Spleen (tissue), 11 donors: ENCODE data around the gene CNDP1. TPM values are rescaled to one million over a fixed set of nuclear protein-coding genes. Genes with fewer than 3 reads are reported as not detected.
"Not testable (repeated sequence)": the region's sequence is repeated elsewhere in the genome, so short reads cannot be mapped to it uniquely, and the experiment has no call there.

Experiments used
- DNase-seq: peaks from one replicate; pipeline ENCODE4 v3.0.0-alpha.2; 2020
- H3K27ac ChIP-seq, 8 donors: fragments of 200-600 bp; sonication (generic) in 7 of 8; 1 replicate in 4 of 8; 2 replicates in 4 of 8; pipeline versions ENCODE4 v1.5.0 to v1.8.0; 2016 to 2021; ENCODE audit warnings: inconsistent platforms in 4 of 8, mild to moderate bottlenecking in 4 of 8, moderate library complexity in 1 of 8
- H3K27me3 ChIP-seq, 7 donors: fragments of 200-600 bp; sonication (generic) in 6 of 7; replicated peaks in 1 of 7; 1 replicate in 4 of 7; 2 replicates in 3 of 7; pipeline versions ENCODE4 v1.5.0 to v1.8.0; 2016 to 2021; ENCODE audit warnings: inconsistent platforms in 3 of 7, mild to moderate bottlenecking in 1 of 7
- H3K36me3 ChIP-seq, 6 donors: fragments of 200-600 bp; sonication (generic) in 5 of 6; 1 replicate in 4 of 6; 2 replicates in 2 of 6; pipeline versions ENCODE4 v1.5.0 to v1.8.0; 2016 to 2021; ENCODE audit warnings: inconsistent platforms in 2 of 6
- H3K4me1 ChIP-seq, 6 donors: fragments of 200-600 bp; sonication (generic) in 5 of 6; 1 replicate in 3 of 6; 2 replicates in 3 of 6; pipeline versions ENCODE4 v1.5.0 to v1.8.0; 2016 to 2021; ENCODE audit warnings: inconsistent platforms in 3 of 6
- H3K4me3 ChIP-seq, 8 donors: fragments of 200-600 bp; sonication (generic) in 7 of 8; 1 replicate in 4 of 8; 2 replicates in 4 of 8; pipeline versions ENCODE4 v1.5.0 to v1.8.0; 2016 to 2021; ENCODE audit warnings: inconsistent platforms in 4 of 8, mild to moderate bottlenecking in 4 of 8, moderate library complexity in 2 of 8
- H3K9me3 ChIP-seq, 8 donors: fragments of 200-600 bp; sonication (generic) in 7 of 8; 1 replicate in 4 of 8; 2 replicates in 4 of 8; pipeline versions ENCODE4 v1.5.0 to v1.8.0; 2016 to 2021; ENCODE audit warnings: inconsistent platforms in 4 of 8
- CTCF ChIP-seq, 11 experiments: fragments of 200-600 bp in 7 of 11; fragments of 450-650 bp in 4 of 11; sonication (generic) in 4 of 11; IDR thresholded peaks in 8 of 11; conservative IDR thresholded peaks in 3 of 11; 1 replicate in 7 of 11; 2 replicates in 4 of 11; pipeline versions ENCODE4 v1.4.0 to v1.8.0; 2016 to 2021; ENCODE audit warnings: antibody characterized with exemption in 11 of 11, inconsistent platforms in 4 of 11, mild to moderate bottlenecking in 1 of 11
- POLR2A ChIP-seq, 3 donors: fragments of 450-650 bp; IDR thresholded peaks; one replicate each; pipeline ENCODE4 v1.5.1; 2017; ENCODE audit warnings: antibody characterized with exemption in 3 of 3, mild to moderate bottlenecking in 1 of 3
- POLR2AphosphoS5 ChIP-seq, 3 donors: sonication (generic); formaldehyde crosslinking; IDR thresholded peaks; one replicate each; pipeline ENCODE4 v1.5.1; 2017; ENCODE audit warnings: antibody characterized with exemption in 3 of 3
- WGBS, 5 donors: extraction: QIAGEN DNeasy Blood & Tissue Kit in 3 of 5; methylation state at CpG; one replicate each; pipeline versions ENCODE4 v1.1.5 to v1.1.7; 2013 to 2018; 5-methylcytosine and 5-hydroxymethylcytosine counted together
- intact Hi-C: fragments of 100-400 bp; cut with DNase I; formaldehyde crosslinking; loops from one replicate; pipeline ENCODE4 v1.15.0; 2023; ENCODE audit warnings: low total_unique reads
- polyA plus RNA-seq, 3 donors: library from polyadenylated mRNA; stranded (reverse); fragments of 200-250 nt; gene quantifications; one replicate each; pipeline ENCODE4 v1.2.1, GENCODE V29; 2013
- total RNA-seq, 7 donors: library from RNA; depleted of rRNA in 3 of 7; stranded (reverse); fragments of >200 nt in 3 of 7; fragmentation: NEBNext Ultra II Directional in 4 of 7; extraction: Animal tissue kit (Norgen Biotek cat#: 25700) in 4 of 7; gene quantifications; one replicate each; pipeline versions ENCODE4 v1.1.0 to v1.2.1, GENCODE V29; 2016 to 2021
- donor health status: healthy with polysubstance abuse.
- donor health status: DM: no; HTN: no; CAD: no; lungs with moderate emphysema.
- donor health status: DM: no; HTN: no; CAD: no.
- donor health status: Bipolar disorder and iron deficiency.
- donor health status: healthy.
- donor health status: DM: no; HTN: no; CAD: no.
- donor health status: DM: yes; HTN: yes; CAD: no.

The CNDP1 gene
- total and polyA plus RNA-seq, 10 donors: 0.03 to 0.59 (median 0.18) TPM; not detected in 2

- Histone ChIP-seq H3K27me3 (peaks cover 0 to 25% (median 0%) of the 10 kb centered on the region in 7 donors), H3K4me1 (no peaks in the 10 kb centered on the region)
- intact Hi-C loops: loop anchor here (10.0 kb wide), 1 partner anchor 63 kb away; the partner anchor contains the start of gene CNDP2
Measured at GRCh38 chr18:74558096-74558495, 23.8 kb downstream of the CNDP1 start.

GRCh38 chr18:74562131-74562730, 27.9 kb downstream of the CNDP1 start:
- intact Hi-C loops: no loop called here
- Histone ChIP-seq H3K4me1 (peaks cover 0 to 13% (median 6%) of the 10 kb centered on the region in 6 donors), H3K27me3 (peaks cover 0 to 7% (median 0%) of the 10 kb centered on the region in 7 donors), H3K36me3 (no peaks in the 10 kb centered on the region), H3K27ac (no peak overlapping the region), H3K4me3 (no peak overlapping the region), H3K9me3 (peaks cover 0 to 14% (median 9%) of the 10 kb centered on the region in 8 donors)
- TF ChIP-seq CTCF (IDR thresholded peaks at IDR 0.05 in 8 of 11, conservative IDR thresholded peaks at IDR 0.05 in 3 of 11): no peak
- TF ChIP-seq POLR2A (IDR thresholded peaks at IDR 0.05): no peak
- TF ChIP-seq POLR2AphosphoS5 (IDR thresholded peaks at IDR 0.05): no peak
- 84 to 94% (median 92%) methylated on average over 4 of the region's 4 CpGs for WGBS, 5 donors
- no peak for DNase-seq

More at GRCh38 chr18:74558096-74558495, 23.8 kb downstream of the CNDP1 start:
- no peak overlapping the region for H3K27ac ChIP-seq
- H3K36me3 ChIP-seq: no peaks in the 10 kb centered on the region
- TF ChIP-seq CTCF (IDR thresholded peaks at IDR 0.05 in 8 of 11, conservative IDR thresholded peaks at IDR 0.05 in 3 of 11) (no peak), POLR2A (IDR thresholded peaks at IDR 0.05) (no peak), POLR2AphosphoS5 (IDR thresholded peaks at IDR 0.05) (no peak)
- no peak overlapping the region for H3K4me3 ChIP-seq
- no peaks in the 10 kb centered on the region for H3K9me3 ChIP-seq
- DNase-seq: no peak
- WGBS, 5 donors: 66 to 90% (median 84%) methylated on average over 4 of the region's 4 CpGs

- 62 to 85% (median 82%) methylated on average over 4 of the region's 4 CpGs for WGBS, 5 donors
- Histone ChIP-seq H3K27me3 (peaks cover 0 to 3% (median 0%) of the 10 kb centered on the region in 7 donors), H3K4me3 (no peak overlapping the region), H3K36me3 (no peaks in the 10 kb centered on the region), H3K27ac (no peak overlapping the region), H3K4me1 (peaks cover 0 to 13% (median 6%) of the 10 kb centered on the region in 6 donors), H3K9me3 (peaks cover 0 to 14% (median 9%) of the 10 kb centered on the region in 8 donors)
- no peak for TF ChIP-seq POLR2A (IDR thresholded peaks at IDR 0.05)
- TF ChIP-seq CTCF (IDR thresholded peaks at IDR 0.05 in 8 of 11, conservative IDR thresholded peaks at IDR 0.05 in 3 of 11): no peak
- no peak for TF ChIP-seq POLR2AphosphoS5 (IDR thresholded peaks at IDR 0.05)
- DNase-seq: no peak
- intact Hi-C loops: no loop called here
Measured at GRCh38 chr18:74562775-74563174, 28.5 kb downstream of the CNDP1 start.

GRCh38 chr18:74563999-74564398, 29.7 kb downstream of the CNDP1 start:
- peaks cover 0 to 14% (median 9%) of the 10 kb centered on the region in 8 donors for H3K9me3 ChIP-seq
- intact Hi-C loops: no loop called here
- H3K36me3 ChIP-seq: no peaks in the 10 kb centered on the region
- DNase-seq: no peak
- H3K4me1 ChIP-seq: peaks cover 0 to 13% (median 6%) of the 10 kb centered on the region in 6 donors
- no peak overlapping the region for H3K4me3 ChIP-seq
- peaks cover 0 to 3% (median 0%) of the 10 kb centered on the region in 7 donors for H3K27me3 ChIP-seq
- WGBS, 5 donors: 36 to 56% (median 39%) methylated on average over 3 of the region's 3 CpGs
- TF ChIP-seq POLR2AphosphoS5 (IDR thresholded peaks at IDR 0.05): peak in 1 of 3 donors; percentile 23
- no peak for TF ChIP-seq CTCF (IDR thresholded peaks at IDR 0.05 in 8 of 11, conservative IDR thresholded peaks at IDR 0.05 in 3 of 11)
- H3K27ac ChIP-seq: no peak overlapping the region

- H3K9me3 ChIP-seq: peaks cover 0 to 14% (median 9%) of the 10 kb centered on the region in 8 donors
Measured at GRCh38 chr18:74565164-74565563, 30.9 kb downstream of the CNDP1 start.

DNA sequence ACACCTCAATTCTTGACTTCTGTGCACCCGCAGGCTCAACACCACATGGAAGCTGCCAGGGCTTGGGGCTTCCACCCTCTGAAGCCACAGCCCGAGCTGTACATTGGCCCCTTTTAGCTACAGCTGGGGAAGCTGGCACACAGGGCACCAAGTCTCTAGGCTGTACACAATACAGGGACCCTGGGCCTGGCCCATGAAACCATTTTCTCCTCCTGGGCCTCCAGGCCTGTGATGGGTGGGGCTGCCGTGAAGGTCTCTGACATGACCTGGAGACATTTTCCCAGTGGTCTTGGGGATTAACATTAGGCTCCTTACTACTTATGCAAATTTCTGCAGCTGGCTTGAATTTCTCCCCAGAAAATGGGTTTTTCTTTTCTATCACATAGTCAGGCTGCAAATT, 31.7 kb downstream of the CNDP1 start:
- H3K36me3 ChIP-seq, DNase-seq, H3K4me3 ChIP-seq, H3K27ac ChIP-seq, H3K27me3 ChIP-seq, intact Hi-C loops: not testable (repeated sequence)
- 65 to 95% (median 92%) methylated on average over 3 of the region's 3 CpGs for WGBS, 5 donors
- Histone ChIP-seq H3K4me1 (peaks cover 0 to 13% (median 6%) of the 10 kb centered on the region in 6 donors), H3K9me3 (peaks cover 0 to 14% (median 9%) of the 10 kb centered on the region in 8 donors)

More at GRCh38 chr18:74565164-74565563, 30.9 kb downstream of the CNDP1 start:
- peaks cover 0 to 13% (median 6%) of the 10 kb centered on the region in 6 donors for H3K4me1 ChIP-seq
- H3K27me3 ChIP-seq, H3K36me3 ChIP-seq, DNase-seq, H3K4me3 ChIP-seq, intact Hi-C loops, H3K27ac ChIP-seq: not testable (repeated sequence)
- 75 to 96% (median 95%) methylated on average over 1 of the region's 1 CpG for WGBS, 5 donors
